Stimulated activated naive CD8-positive, alpha-beta T cell treated with anti-CD3 and anti-CD28 coated beads, Interleukin-15, amount 100 ng/mL, for 72 hours (primary cell): ENCODE measurements around the gene COPZ1.
A peak's percentile ranks its signal among the peaks of the same experiment; 100 is the strongest.

Experiments
- ATAC-seq: fragments of 150-1000 bp; cut with Tn5 transposase; 2 replicates; pipeline ENCODE4 v1.10.0; 2021; ENCODE audit warnings: mild to moderate bottlenecking, moderate library complexity
- DNase-seq, 2 donors: peaks; one replicate each; pipeline ENCODE4 v3.0.0; 2021 to 2022
- H3K27ac Mint-ChIP-seq, 2 donors: one replicate each; pipeline ENCODE4 v1.8.0; 2022; ENCODE audit warnings: mild to moderate bottlenecking in 2 of 2, mixed read lengths in 2 of 2, moderate library complexity in 2 of 2
- H3K27me3 Mint-ChIP-seq: one replicate; pipeline ENCODE4 v1.8.0; 2022; ENCODE audit warnings: mixed read lengths
- H3K4me1 Mint-ChIP-seq: one replicate; pipeline ENCODE4 v1.8.0; 2022; ENCODE audit warnings: mild to moderate bottlenecking, mixed read lengths
- H3K4me3 Mint-ChIP-seq, 2 donors: one replicate each; pipeline ENCODE4 v1.8.0; 2022; ENCODE audit warnings: mild to moderate bottlenecking in 2 of 2, mixed read lengths in 2 of 2, moderate library complexity in 1 of 2
- H3K9me3 Mint-ChIP-seq, 2 donors: one replicate each; pipeline ENCODE4 v1.8.0; 2022; ENCODE audit warnings: mixed read lengths in 2 of 2

Gene COPZ1

DNA sequence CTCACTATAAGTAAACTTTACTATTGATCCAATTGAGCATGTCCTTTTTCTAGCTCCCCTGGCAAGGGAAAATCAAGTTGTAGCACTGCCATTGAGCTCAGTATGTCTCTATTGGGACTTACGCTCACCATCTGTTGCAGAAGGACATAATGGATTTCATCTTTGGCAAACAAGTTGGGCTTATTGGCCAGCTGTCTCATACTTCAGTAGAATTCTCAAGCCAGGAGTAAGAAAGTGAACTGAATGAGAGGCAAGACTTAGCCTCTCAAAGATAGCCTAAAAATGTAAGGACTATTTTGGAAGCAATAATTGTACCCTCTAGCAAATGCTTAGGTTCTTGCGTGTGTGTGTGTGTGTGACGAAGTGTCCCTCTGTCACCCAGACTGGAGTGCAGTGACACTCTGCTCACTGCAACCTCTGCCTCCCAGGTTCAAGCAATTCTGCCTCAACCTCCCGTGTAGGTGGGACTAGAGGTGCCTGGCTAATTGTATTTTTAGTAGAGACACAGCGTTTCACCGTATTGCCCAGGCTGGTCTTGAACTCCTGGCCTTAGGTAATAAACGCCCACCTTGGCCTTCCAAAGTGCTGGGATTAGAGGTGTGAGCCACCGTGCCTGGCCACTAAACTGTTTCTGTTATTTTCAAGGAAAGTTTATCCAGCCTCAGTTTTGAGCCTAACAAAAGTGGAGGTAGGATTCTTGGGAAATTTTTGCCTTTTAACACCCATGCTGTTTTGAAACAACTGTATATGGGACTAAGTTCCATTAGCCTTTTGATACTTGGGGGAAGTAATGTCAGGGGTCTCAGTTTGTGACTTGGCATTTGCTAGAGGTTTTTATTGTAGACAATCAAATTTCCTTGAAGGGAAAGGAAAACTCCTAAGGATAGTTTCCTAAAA is 37.4 kb upstream of the COPZ1 start:
- DNase-seq = no peak
- Mint-ChIP-seq H3K27ac (peak overlapping the region in 1 of 2 donors; percentile 76), H3K4me3 (no peak overlapping the region), H3K27me3 (no peaks in the 10 kb centered on the region), H3K9me3 (no peaks in the 10 kb centered on the region), H3K4me1 (peaks cover 38% of the 10 kb centered on the region)
- ATAC-seq = no peak

DNA sequence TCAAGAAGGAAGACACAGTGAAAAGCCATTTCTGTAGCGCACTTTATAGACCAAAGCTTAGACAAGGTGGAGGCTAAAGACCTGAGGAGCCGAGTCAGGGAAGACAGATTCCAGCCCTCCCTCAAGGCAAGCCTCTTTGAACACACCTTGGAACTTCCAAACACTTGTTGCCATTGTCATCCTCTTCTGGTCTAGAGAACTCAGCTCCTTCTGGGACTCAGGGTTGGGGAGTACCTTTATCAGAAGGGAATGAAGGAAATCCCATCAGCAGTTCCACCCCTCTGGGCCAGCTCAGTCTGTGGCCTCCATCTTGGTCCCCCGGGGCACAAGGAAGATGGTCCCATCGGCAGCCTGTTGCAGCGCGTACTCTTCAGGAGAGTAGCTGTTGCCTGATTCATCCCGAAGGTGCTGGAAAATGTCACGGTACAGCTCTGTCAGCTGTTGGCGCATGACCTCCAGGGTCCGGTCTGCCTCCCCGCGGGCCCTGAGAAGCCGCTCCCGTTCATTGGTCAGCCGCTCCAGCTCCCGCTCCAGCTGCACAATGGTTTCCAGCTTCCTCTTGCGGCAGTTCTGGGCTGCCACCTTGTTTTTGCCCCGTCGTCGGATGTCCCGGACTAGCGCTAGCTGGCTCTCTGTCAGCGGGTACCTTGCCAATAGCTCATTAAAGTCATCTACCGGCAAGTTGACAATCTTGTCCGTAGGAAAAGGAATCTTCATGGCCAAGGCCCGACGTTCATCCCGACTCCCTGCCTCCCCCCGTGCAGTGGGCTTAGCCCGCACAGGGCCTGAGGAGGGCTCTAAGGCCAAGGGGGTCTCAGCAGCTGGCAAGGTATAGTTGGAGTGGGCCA is 32.6 kb upstream of the COPZ1 start:
- DNase-seq (no peak), ATAC-seq (no peak)
- H3K4me1 Mint-ChIP-seq = no peaks in the 10 kb centered on the region
- no peak overlapping the region for H3K27ac Mint-ChIP-seq
- no peaks in the 10 kb centered on the region for H3K27me3 Mint-ChIP-seq
- H3K4me3 Mint-ChIP-seq = no peak overlapping the region
- no peaks in the 10 kb centered on the region for H3K9me3 Mint-ChIP-seq

DNA sequence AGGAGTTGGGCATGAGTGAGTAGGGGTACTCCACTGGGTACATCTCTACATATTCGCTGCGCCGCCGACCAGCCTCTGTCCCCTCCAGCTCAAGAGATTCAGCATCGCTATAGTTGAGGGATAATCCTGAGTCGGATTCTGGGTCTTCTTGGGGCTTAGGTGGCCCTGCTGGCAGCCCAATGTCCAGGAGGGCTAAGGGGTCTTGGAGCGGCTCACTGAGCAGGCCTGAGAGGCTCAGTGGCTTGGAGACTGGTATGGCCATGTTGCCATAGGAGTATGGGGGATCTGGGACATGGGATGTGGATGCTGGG is 32.0 kb upstream of the COPZ1 start:
- Mint-ChIP-seq H3K27ac (no peak overlapping the region), H3K27me3 (peaks cover 4% of the 10 kb centered on the region), H3K4me3 (no peak overlapping the region), H3K4me1 (peaks cover 3% of the 10 kb centered on the region), H3K9me3 (no peaks in the 10 kb centered on the region)
- DNase-seq (no peak), ATAC-seq (no peak)

DNA sequence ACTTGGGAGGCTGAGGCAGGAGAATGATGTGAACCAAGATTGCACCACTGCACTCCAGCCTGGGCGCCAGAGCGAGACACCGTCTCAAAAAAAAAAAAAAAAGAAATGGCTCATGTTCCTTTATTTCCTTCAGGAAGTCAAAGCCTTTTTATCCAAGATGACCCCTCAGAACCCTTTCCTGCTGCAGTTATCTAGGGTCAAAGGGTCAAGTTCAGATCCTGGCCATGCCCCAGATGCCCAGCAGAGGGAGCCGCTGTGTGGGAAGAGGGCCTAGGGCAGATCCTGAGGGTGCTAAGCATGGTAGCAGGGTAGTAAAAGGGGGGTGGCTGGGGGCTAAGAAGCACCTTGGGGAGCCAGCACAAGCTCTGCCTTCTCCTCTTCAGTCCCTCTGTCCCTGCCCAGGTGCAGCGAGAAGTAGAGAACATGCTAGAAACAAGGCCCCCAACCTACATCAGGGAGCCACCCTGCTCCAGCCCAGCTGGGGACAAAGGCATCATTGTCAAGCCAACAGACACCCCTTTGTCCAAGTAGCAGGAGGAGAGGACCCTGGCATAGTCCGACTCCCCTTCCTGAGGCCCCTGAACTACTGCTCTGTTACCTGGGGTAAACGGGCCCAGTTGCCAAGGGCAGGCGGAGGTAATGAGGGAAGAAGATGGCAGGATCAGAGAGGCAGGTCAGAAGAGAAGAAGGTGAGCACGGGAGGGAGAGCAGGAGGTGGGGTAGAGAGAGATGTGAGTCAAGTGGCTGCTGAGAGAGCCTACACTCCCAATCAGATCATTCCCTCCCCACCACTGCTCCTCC is 30.6 kb upstream of the COPZ1 start:
- peaks cover 17% of the 10 kb centered on the region for H3K27me3 Mint-ChIP-seq
- peaks cover 6% of the 10 kb centered on the region for H3K4me1 Mint-ChIP-seq
- no peaks in the 10 kb centered on the region for H3K9me3 Mint-ChIP-seq
- no peak overlapping the region for H3K4me3 Mint-ChIP-seq
- H3K27ac Mint-ChIP-seq = no peak overlapping the region
- DNase-seq (peak in 1 of 2 donors; percentile 60), ATAC-seq (peak; percentile 63)

DNA sequence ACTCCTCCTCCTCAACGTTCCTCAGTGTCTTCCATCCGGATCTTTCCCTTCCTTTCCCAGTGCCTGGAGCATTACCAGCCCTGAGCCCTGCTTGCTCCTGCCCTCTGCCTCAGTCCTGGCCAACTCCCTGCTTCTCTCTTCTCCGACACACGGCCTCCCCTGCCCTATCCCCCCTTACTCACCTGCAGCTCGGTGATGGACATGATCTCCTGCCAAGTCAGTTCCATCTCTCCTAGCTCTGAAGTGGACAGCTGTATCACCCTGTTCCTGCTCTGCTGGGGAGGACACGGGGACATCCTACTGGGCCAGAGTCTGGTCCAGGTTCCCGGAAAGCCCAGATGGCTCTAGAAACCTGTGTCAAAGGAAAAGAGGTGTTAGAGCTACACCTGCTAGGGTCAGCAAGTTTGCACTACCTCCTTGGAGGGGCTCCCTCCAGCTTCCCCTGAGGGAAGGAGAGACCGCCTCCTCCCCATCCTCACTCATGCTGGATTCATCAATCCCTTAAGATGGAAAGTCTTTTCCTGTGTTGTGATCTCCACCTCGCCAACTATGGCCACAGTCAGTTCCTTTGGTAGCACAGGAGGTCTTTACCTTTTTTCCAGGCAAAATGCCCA is 29.9 kb upstream of the COPZ1 start:
- no peak for ATAC-seq
- H3K4me1 Mint-ChIP-seq = peaks cover 7% of the 10 kb centered on the region
- no peak for DNase-seq
- H3K4me3 Mint-ChIP-seq = no peak overlapping the region
- no peaks in the 10 kb centered on the region for H3K9me3 Mint-ChIP-seq
- H3K27me3 Mint-ChIP-seq = peaks cover 24% of the 10 kb centered on the region
- H3K27ac Mint-ChIP-seq = no peak overlapping the region

DNA sequence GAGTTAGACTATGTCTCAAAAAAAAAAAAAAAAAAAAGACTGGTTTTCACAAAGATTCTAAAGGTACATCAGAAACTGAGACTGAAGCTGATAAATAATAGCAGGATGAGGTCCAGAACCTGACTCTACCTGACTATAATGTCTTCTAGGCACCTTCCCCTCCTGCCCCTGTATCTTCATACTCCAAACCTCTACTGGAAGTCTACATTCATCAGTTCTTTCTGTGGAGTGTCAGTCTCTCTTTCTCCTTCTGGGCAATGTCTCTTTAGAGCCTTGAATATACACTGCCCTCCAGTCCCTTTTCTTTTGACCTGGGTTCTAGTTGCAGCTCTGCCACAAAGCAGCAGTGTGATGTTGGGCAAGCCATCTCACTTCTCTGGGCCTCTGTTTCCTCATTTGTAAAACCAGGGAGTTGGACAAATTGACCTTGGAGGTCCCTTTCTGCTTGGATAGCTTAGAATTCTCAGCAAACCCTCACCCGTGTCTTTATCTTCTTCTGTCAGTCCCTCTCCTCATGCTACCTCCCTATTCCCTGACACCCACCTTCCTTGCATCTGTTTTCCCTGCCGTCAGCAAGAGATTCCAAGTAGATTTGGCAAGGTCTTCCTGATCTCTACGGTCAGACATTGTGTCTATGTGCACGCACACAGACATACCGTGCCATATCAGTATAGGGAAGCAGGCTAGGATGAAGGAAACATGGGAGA is 28.4 kb upstream of the COPZ1 start:
- Mint-ChIP-seq H3K9me3 (no peaks in the 10 kb centered on the region), H3K4me1 (peaks cover 20% of the 10 kb centered on the region), H3K4me3 (no peak overlapping the region), H3K27ac (no peak overlapping the region), H3K27me3 (peaks cover 39% of the 10 kb centered on the region)
- ATAC-seq (no peak), DNase-seq (no peak)

DNA sequence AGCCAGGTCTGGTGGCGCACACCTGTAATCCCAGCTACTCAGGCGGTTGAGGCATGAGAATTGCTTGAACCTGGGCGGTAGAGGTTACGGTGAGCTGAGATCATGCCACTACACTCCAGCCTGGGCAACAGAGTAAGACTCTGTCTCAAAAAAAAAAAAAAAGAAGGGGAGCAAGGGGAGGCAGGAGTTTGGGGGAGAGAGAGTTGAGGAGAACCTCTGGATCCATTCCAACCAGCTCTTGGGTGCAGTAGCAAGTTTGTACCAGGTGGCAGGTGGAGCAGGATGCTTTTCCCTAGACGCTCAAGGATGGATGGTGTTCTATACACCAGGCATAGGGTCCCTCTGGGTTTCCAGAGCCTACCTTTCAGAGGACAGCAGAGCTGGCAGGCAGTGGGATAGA is 26.0 kb upstream of the COPZ1 start:
- Mint-ChIP-seq H3K27me3 (peaks cover 62% of the 10 kb centered on the region), H3K4me3 (no peak overlapping the region), H3K4me1 (peaks cover 21% of the 10 kb centered on the region), H3K9me3 (no peaks in the 10 kb centered on the region), H3K27ac (no peak overlapping the region)
- no peak for ATAC-seq
- DNase-seq = no peak

DNA sequence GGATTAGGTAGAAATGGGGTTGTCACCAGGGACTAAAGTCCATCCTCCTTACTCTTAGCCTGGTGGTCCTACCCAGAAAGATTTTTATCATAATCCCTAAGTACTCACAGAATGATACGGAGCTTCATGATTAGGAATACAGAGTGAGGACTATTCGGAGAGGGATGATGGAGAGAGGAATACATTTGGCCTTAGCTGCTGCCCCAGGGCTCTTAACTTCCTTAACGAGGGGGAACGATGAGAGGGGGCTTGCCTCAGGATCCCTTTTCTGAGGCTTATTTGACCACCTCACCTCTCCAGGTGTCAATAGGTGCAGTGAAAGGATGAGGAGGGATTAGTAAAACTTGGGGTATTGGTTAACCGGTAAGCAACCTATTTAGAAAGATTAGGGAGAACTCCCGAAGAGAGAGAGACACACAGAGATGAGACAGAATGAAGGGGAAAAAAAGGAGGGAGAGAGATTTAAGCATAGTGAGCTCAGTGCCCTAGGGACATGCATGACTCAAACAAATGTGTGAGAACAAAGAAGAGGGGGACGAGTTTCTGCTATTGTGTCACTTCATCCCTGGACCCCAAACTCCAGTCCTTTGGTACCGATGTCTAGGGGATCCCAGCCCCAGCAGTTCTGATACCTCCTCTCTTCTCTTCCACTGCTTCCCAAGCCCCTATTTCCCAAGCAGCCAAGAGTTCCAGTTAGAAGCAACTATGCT is 25.3 kb upstream of the COPZ1 start:
- Mint-ChIP-seq H3K9me3 (no peaks in the 10 kb centered on the region), H3K27ac (no peak overlapping the region), H3K4me3 (no peak overlapping the region), H3K4me1 (peaks cover 29% of the 10 kb centered on the region), H3K27me3 (peaks cover 70% of the 10 kb centered on the region)
- ATAC-seq (no peak), DNase-seq (no peak)

DNA sequence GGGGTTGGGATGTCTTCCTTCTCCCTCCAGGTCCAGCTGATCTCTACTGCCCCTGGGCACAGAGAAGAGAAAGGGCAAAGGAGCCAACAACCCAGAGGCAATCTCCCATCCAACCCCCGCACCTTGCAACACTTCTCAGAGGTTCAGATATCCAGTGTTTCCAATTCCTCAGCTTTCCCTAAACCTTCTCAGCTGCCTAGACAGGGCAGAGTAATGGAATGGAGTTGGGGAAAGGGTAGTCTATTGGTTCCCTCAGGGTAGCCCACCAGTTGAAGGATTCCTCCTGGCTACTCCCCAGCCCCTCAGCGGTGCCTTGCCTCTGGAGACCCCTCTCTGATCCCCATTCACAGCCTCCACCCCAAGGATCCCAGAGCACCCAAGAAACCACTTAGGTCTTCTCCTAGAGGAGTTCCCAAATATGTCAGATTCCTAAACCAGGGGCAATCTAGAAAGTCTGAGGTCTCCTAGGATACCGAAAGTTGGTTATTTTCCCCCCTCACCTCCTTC is 24.7 kb upstream of the COPZ1 start:
- Mint-ChIP-seq H3K27ac (no peak overlapping the region), H3K4me3 (no peak overlapping the region), H3K27me3 (peaks cover 74% of the 10 kb centered on the region), H3K4me1 (peaks cover 29% of the 10 kb centered on the region), H3K9me3 (no peaks in the 10 kb centered on the region)
- DNase-seq (no peak), ATAC-seq (no peak)

DNA sequence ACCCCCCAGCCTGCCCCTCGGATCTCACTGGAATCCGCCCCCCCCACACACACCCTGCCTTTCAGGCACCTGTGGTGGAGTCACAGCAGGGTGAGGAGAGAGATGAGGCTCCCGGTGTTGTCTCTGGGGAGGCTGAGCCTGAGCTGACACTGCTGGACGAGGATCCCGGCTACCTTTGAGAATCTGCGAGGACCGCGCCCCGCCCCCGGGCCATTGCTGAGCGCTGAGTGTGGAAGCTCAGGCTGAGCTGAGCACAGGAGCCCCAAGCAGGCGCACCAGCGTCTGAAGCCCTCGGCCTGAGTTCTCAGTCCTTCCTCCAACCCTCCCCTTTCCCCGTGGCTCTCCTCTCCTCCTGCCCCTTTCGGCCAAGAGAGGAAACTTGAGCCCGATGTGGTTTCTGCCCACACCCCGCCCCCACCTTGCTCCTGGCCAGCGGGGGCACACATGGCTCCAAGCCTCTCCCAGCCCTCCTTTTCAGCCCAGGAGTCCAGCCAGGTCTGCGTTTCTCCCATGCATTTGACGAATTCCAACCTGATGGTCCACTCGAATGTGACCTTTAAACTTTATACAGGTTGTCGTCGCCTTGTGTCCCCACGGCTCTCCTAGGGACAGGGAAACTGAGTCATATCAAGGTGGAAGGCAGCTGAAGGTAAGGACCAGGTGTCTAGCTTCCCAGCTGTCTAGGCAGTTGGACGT is 24.1 kb upstream of the COPZ1 start, which contains the start of gene NFE2:
TSS of gene NFE2 (minus strand) at position 284 of the 696 bp plus-strand sequence. CDS start 5,767 bp downstream, outside the sequence.
- H3K4me3 Mint-ChIP-seq = peak within 1 kb of the TSS; percentile 55 to 58
- H3K27ac Mint-ChIP-seq = no peak within 1 kb of the TSS
- DNase-seq (no peak), ATAC-seq (peak; percentile 63)
- H3K27me3 Mint-ChIP-seq = peaks cover 74% of the 10 kb centered on the region
- peaks cover 29% of the 10 kb centered on the region for H3K4me1 Mint-ChIP-seq
- H3K9me3 Mint-ChIP-seq = no peaks in the 10 kb centered on the region

DNA sequence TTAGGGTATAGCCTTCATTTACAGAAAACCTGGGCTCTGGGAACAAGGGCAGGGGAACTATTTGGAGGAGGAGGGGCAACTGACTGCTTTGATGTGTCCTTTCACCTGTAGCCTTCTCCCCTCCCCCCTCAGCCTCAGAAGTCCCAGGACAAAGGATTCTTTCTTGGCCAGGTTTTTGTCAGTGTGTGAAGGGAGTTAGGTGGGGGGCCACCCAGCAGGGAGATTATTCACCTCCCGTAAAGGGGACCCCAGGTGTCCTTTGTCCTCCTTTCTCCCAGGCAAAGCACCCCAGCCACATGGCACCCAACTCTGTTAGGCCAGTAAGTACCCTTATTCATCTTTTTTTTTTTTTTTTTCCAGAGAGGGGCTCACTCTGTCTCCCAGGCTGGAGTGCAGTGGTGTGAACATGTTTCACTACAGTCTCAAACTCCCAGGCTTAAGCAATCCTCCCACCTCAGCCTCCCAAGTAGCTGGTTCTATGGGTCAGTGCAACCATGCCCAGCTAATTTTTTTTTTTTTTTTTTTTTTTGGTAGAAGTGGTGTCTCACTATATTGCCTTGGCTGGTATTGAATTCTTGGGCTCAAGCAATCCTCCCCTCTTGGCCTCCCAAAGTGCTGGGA is 23.4 kb upstream of the COPZ1 start:
- no peak for DNase-seq
- H3K4me1 Mint-ChIP-seq = peaks cover 29% of the 10 kb centered on the region
- no peaks in the 10 kb centered on the region for H3K9me3 Mint-ChIP-seq
- no peak for ATAC-seq
- peaks cover 74% of the 10 kb centered on the region for H3K27me3 Mint-ChIP-seq
- H3K27ac Mint-ChIP-seq = no peak overlapping the region
- H3K4me3 Mint-ChIP-seq = no peak overlapping the region

DNA sequence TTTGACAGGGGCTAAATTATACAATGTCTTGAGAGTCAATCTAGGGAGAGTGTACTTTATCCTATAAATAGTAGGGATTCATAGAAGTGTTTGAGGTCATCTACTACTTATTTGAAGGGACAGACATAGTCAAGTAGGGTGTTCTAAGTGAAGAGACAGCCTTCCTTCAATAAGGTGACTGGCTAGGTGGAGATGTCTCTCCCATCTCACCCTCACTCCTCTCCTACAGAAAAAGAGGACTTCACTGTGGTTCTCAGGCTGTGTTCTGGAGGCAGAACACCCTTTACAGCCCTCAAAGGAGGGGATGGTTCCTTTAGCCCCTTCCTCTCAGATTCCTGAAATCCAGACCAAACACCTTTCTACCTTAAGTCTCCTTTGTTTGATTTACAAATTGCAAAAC is 21.3 kb upstream of the COPZ1 start:
- no peak overlapping the region for H3K4me3 Mint-ChIP-seq
- H3K27ac Mint-ChIP-seq = no peak overlapping the region
- peaks cover 77% of the 10 kb centered on the region for H3K27me3 Mint-ChIP-seq
- DNase-seq (no peak), ATAC-seq (no peak)
- H3K4me1 Mint-ChIP-seq = peaks cover 34% of the 10 kb centered on the region
- H3K9me3 Mint-ChIP-seq = no peaks in the 10 kb centered on the region

DNA sequence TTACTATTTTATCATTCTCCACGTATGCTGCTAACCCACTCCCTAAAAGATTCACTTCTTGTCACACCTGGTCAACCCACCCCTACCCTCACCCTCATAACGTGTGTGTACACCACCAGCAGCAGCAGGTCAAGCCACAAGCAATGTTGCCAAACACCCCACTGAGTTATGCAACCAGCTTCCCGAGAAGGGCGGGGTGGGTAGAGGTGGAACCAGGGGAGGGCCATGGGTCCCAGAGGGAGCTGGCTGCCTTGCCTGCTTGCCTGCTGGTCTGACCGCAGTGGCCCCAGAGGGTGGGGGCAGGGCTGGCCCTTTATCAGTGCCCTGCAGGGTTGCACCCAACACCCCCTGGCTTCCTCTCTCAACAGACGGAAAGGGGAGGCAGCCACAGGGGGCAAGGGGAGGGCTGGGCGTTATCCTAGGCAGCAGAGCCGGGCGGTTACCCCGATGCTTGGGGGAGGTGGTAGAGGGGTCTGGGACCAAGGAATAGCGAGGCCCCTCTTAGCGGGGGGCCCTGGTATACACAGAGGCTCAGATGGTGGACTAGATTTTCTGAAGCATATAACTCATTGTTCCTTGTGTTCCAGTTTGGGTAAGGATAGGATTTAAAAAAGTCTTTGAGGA is 20.6 kb upstream of the COPZ1 start:
- Mint-ChIP-seq H3K27ac (peak overlapping the region in 1 of 2 donors; percentile 54), H3K9me3 (no peaks in the 10 kb centered on the region), H3K27me3 (peaks cover 70% of the 10 kb centered on the region), H3K4me3 (no peak overlapping the region), H3K4me1 (peaks cover 34% of the 10 kb centered on the region)
- ATAC-seq (peak; percentile 60), DNase-seq (no peak)
